Smooth muscle cell (in vitro differentiated cells): ENCODE measurements around the gene ADCY9. TPM values are rescaled to one million over a fixed set of nuclear protein-coding genes. Genes with fewer than 3 reads are reported as not detected.

ENCODE experiments used
- DNase-seq: peaks from one replicate; lab custom pipeline; 2025; ENCODE audit not compliant: unreplicated experiment; lab: John Stamatoyannopoulos, UW
- H2AFZ ChIP-seq: fragments of 200-600 bp; sonication (generic); 2 replicates; pipeline ENCODE4 v1.6.0; 2016; ENCODE audit warnings: antibody characterized with exemption, low read depth, mild to moderate bottlenecking
- H3F3A ChIP-seq: fragments of 200-600 bp; sonication (generic); 2 replicates; pipeline ENCODE4 v1.6.0; 2017; ENCODE audit warnings: antibody characterized with exemption, low read depth
- H3K27ac ChIP-seq: fragments of 200-600 bp; sonication (generic); 2 replicates; pipeline ENCODE4 v1.5.1; 2016; ENCODE audit warnings: low read depth, mild to moderate bottlenecking
- H3K27me3 ChIP-seq: fragments of 200-600 bp; sonication (generic); 2 replicates; pipeline ENCODE4 v1.6.1; 2016; ENCODE audit warnings: low read depth, mild to moderate bottlenecking
- H3K36me3 ChIP-seq: fragments of 200-600 bp; sonication (generic); 2 replicates; pipeline ENCODE4 v1.5.1; 2016; ENCODE audit warnings: low read depth
- H3K4me1 ChIP-seq: fragments of 200-600 bp; sonication (generic); 2 replicates; pipeline ENCODE4 v1.5.1; 2016; ENCODE audit warnings: low read depth
- H3K4me2 ChIP-seq: fragments of 200-600 bp; sonication (generic); 2 replicates; pipeline ENCODE4 v1.6.0; 2016; ENCODE audit warnings: mild to moderate bottlenecking
- H3K4me3 ChIP-seq: fragments of 200-600 bp; sonication (generic); 2 replicates; pipeline ENCODE4 v1.5.1; 2016; ENCODE audit warnings: mild to moderate bottlenecking
- H3K79me2 ChIP-seq: fragments of 200-600 bp; sonication (generic); 2 replicates; pipeline ENCODE4 v1.6.0; 2016; ENCODE audit warnings: low read depth, mild to moderate bottlenecking
- H3K9ac ChIP-seq: fragments of 200-600 bp; sonication (generic); 2 replicates; pipeline ENCODE4 v1.6.0; 2016; ENCODE audit warnings: low read depth
- H3K9me3 ChIP-seq: fragments of 200-600 bp; sonication (generic); replicated peaks from 2 replicates; pipeline ENCODE4 v1.5.1; 2016; ENCODE audit warnings: low read depth
- H4K20me1 ChIP-seq: fragments of 200-600 bp; sonication (generic); 2 replicates; pipeline ENCODE4 v1.6.0; 2016; ENCODE audit warnings: low read depth
- CTCF ChIP-seq: fragments of 200-600 bp; sonication (generic); IDR thresholded peaks from 2 replicates; pipeline ENCODE4 v1.5.1; 2017; ENCODE audit warnings: borderline replicate concordance, mild to moderate bottlenecking, antibody characterized with exemption; ENCODE audit not compliant: insufficient read depth, poor library complexity, severe bottlenecking
- WGBS: methylation state at CpG from one replicate; pipeline ENCODE4 v1.1.7; 2016; ENCODE audit warnings: low lambda C conversion rate; 5-methylcytosine and 5-hydroxymethylcytosine counted together
- polyA plus RNA-seq: library from polyadenylated mRNA; unstranded; fragments of >200 nt; fragmentation: Nextera tagmentation; extraction: Ambion mirVana; gene quantifications from 2 replicates; pipeline ENCODE4 v1.2.1, GENCODE V29; 2016
- total RNA-seq: library from RNA; depleted of rRNA; stranded (reverse); fragments of >200 nt; gene quantifications from 2 replicates; pipeline ENCODE4 v1.2.3, GENCODE V29; 2014

Gene ADCY9
- total and polyA plus RNA-seq, 2 experiments from 2014 or later: 7.2 to 8.9 TPM

DNA sequence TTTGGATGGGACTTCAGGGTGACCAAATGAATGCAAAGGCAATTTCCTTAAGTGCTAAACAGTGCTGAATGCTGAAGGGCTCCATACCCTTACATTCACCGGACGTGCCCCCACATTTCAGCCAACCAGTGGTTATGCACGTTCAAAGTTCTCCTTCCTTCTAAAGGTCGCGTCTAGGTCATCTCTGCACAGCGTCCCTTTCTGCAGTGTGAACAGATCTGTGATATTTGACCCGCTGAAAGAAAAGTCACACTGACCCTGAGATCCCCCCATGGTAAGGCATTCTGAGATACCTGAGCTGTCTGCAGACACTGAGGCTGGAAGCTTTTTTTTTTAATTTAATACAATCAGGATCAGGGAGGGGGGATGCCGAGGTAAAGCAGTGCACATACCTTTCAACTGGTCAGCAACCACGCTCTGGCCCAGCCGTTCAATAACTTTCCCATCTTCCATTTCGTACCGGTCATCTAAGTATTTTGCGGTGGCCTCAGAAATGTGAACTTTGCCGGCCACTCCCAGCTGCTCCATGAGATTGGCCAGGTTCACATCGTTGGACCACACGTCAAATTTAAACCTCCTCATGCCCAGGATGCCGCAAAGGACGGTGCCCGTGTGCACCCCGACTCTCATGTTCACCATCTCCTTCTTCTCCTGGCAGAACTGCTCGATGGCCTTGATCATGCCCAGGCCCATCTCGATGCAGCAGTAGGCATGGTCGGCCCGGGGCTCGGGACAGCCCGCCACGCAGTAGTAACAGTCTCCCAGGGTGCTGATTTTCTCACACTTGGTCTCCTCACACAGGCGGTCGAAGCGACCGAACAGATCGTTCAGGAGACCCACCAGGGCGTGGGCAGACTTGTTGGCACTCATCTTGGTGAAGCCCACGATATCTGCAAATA, 2.6 kb downstream of the ADCY9 start:
- H3K36me3 ChIP-seq: no peaks in the 10 kb centered on the region
- H3K27me3 ChIP-seq: no peaks in the 10 kb centered on the region
- peaks cover 2% of the 10 kb centered on the region for H4K20me1 ChIP-seq
- no peak overlapping the region for H3K27ac ChIP-seq
- peaks cover 16% of the 10 kb centered on the region for H3K4me1 ChIP-seq
- TF ChIP-seq CTCF: no peak
- H3K9me3 ChIP-seq: no peaks in the 10 kb centered on the region
- peaks cover 19% of the 10 kb centered on the region for H3K79me2 ChIP-seq
- no peak for DNase-seq
- H3K4me2 ChIP-seq: peak overlapping the region; percentile 73
- WGBS: 93% methylated on average over 34 of the region's 34 CpGs
- no peak overlapping the region for H3K9ac ChIP-seq
- H3F3A ChIP-seq: no peaks in the 10 kb centered on the region
- no peak overlapping the region for H2AFZ ChIP-seq
- peak overlapping the region; percentile 42 for H3K4me3 ChIP-seq

- Histone ChIP-seq H3K4me2 (peak overlapping the region; percentile 73), H3K9ac (no peak overlapping the region), H4K20me1 (peaks cover 2% of the 10 kb centered on the region), H3K9me3 (no peaks in the 10 kb centered on the region), H3K27me3 (no peaks in the 10 kb centered on the region), H3K79me2 (peaks cover 19% of the 10 kb centered on the region), H3K27ac (no peak overlapping the region), H2AFZ (no peak overlapping the region), H3K36me3 (no peaks in the 10 kb centered on the region), H3K4me3 (peak overlapping the region; percentile 42), H3F3A (no peaks in the 10 kb centered on the region), H3K4me1 (peaks cover 14% of the 10 kb centered on the region)
- TF ChIP-seq CTCF: no peak
- no peak for DNase-seq
- 81% methylated on average over 16 of the region's 16 CpGs for WGBS
These were observed 4.2 kb downstream of the ADCY9 start for GRCh38 chr16:4111748-4112696.

- H4K20me1 ChIP-seq: peaks cover 5% of the 10 kb centered on the region
- no peaks in the 10 kb centered on the region for H3K36me3 ChIP-seq
- H3K9ac ChIP-seq: no peak overlapping the region
- H3K79me2 ChIP-seq: peaks cover 19% of the 10 kb centered on the region
- no peak for TF ChIP-seq CTCF
- 95% methylated on average over 14 of the region's 14 CpGs for WGBS
- H3F3A ChIP-seq: no peaks in the 10 kb centered on the region
- no peak overlapping the region for H3K27ac ChIP-seq
- H3K27me3 ChIP-seq: no peaks in the 10 kb centered on the region
- no peak overlapping the region for H3K4me3 ChIP-seq
- H3K4me2 ChIP-seq: no peak overlapping the region
- peaks cover 11% of the 10 kb centered on the region for H3K4me1 ChIP-seq
- H3K9me3 ChIP-seq: no peaks in the 10 kb centered on the region
- DNase-seq: no peak
- no peak overlapping the region for H2AFZ ChIP-seq
These were observed 5.6 kb downstream of the ADCY9 start for GRCh38 chr16:4110680-4111079.
